Esophagus squamous epithelium (tissue), 4 donors: ENCODE results near the gene ZC3H10.
"Not testable (repeated sequence)": the region's sequence is repeated elsewhere in the genome, so short reads cannot be mapped to it uniquely, and the experiment has no call there.

Experiments
- CTCF ChIP-seq, 6 experiments: fragments of 450-650 bp in 4 of 6; fragments of 200-600 bp in 2 of 6; sonication (generic) in 2 of 6; IDR thresholded peaks; one replicate each; pipeline ENCODE4 v1.5.1; 2016 to 2019; ENCODE audit warnings: antibody characterized with exemption in 6 of 6, mild to moderate bottlenecking in 4 of 6, moderate library complexity in 4 of 6
- POLR2A ChIP-seq, 4 donors: fragments of 450-650 bp; IDR thresholded peaks; one replicate each; pipeline ENCODE4 v1.6.1; 2017; ENCODE audit warnings: antibody characterized with exemption in 4 of 4, mild to moderate bottlenecking in 4 of 4, moderate library complexity in 3 of 4

GRCh38 chr12:56156464-56157200, 38.6 kb downstream of the ZC3H10 start:
- TF ChIP-seq CTCF, POLR2A (IDR thresholded peaks at IDR 0.05): not testable (repeated sequence)
